Calu3 (cell line): ENCODE measurements around the gene LYSMD2. TPM values are rescaled to one million over a fixed set of nuclear protein-coding genes. Genes with fewer than 3 reads are reported as not detected.

ENCODE experiments used
- BruUV-seq: library from RNA; stranded (reverse); fragments of 400-500 nt; replicated peaks from 2 replicates; lab custom pipeline; 2021; lab: Mats Ljungman, UMichigan
- CTCF ChIA-PET: fragments of 300-600 bp; sonication (Branson Sonifier 250); formaldehyde crosslinking; loops from one replicate; lab custom pipeline; 2022; ENCODE audit warnings: antibody characterized with exemption; lab: Charles Lee
- DNase-seq: peaks from one replicate; pipeline ENCODE4 v3.0.0; 2022
- H3K27ac Mint-ChIP-seq: one replicate; pipeline ENCODE4 v1.8.0; 2022; ENCODE audit warnings: mixed read lengths; ENCODE audit not compliant: unreplicated experiment
- H3K27me3 Mint-ChIP-seq: one replicate; pipeline ENCODE4 v1.8.0; 2022; ENCODE audit warnings: mixed read lengths; ENCODE audit not compliant: unreplicated experiment
- H3K36me3 Mint-ChIP-seq: one replicate; pipeline ENCODE4 v1.8.0; 2022; ENCODE audit warnings: mild to moderate bottlenecking, moderate library complexity, mixed read lengths; ENCODE audit not compliant: insufficient read depth, unreplicated experiment
- H3K4me1 Mint-ChIP-seq: one replicate; pipeline ENCODE4 v1.8.0; 2022; ENCODE audit warnings: mild to moderate bottlenecking, low read depth, mixed read lengths; ENCODE audit not compliant: unreplicated experiment
- H3K4me3 Mint-ChIP-seq: one replicate; pipeline ENCODE4 v1.8.0; 2022; ENCODE audit warnings: mild to moderate bottlenecking, low read depth, moderate library complexity, mixed read lengths; ENCODE audit not compliant: unreplicated experiment
- H3K9me3 Mint-ChIP-seq: one replicate; pipeline ENCODE4 v1.8.0; 2022; ENCODE audit warnings: low read depth, mixed read lengths; ENCODE audit not compliant: unreplicated experiment
- intact Hi-C: fragments of 100-400 bp; cut with micrococcal nuclease; formaldehyde crosslinking; loops from one replicate; pipeline ENCODE4 v1.10.0; 2022; ENCODE audit not compliant: unreplicated experiment
- total RNA-seq: library from RNA; stranded (reverse); gene quantifications from 2 replicates; pipeline ENCODE4 v1.2.3, GENCODE V29; 2022
- TF ChIP-seq, protein P1 (sequence below): fragments of 200-600 bp; IDR thresholded peaks from one replicate; pipeline ENCODE4 v1.8.0; 2022; ENCODE audit warnings: antibody characterized with exemption; ENCODE audit not compliant: unreplicated experiment

Gene LYSMD2
- total RNA-seq, 1 experiment from 2014 or later, result 14.3 TPM

DNA sequence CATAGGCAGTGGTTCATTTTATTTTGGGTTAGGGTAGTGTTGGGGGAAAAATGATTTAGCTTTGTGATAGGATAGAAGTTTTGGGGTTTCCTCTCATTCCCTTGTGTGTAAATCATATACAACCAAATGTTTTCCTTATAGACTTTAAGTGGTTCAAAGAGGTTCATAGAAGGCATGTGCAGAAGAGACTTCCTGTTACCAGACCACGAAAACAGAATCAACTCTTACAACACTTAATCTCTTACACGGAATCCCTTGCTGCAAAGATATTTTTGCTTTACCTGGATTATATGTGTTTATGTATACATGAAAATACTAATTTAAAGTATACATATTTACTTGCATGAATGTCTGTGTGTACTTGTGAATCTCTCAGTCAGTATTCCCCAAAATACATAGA, 16.8 kb upstream of the LYSMD2 start:
- Mint-ChIP-seq H3K27ac (no peak overlapping the region), H3K9me3 (no peaks in the 10 kb centered on the region), H3K36me3 (no peaks in the 10 kb centered on the region), H3K4me1 (peaks cover 8% of the 10 kb centered on the region), H3K27me3 (peaks cover 91% of the 10 kb centered on the region), H3K4me3 (no peak overlapping the region)
- TF ChIP-seq, protein P1, sequence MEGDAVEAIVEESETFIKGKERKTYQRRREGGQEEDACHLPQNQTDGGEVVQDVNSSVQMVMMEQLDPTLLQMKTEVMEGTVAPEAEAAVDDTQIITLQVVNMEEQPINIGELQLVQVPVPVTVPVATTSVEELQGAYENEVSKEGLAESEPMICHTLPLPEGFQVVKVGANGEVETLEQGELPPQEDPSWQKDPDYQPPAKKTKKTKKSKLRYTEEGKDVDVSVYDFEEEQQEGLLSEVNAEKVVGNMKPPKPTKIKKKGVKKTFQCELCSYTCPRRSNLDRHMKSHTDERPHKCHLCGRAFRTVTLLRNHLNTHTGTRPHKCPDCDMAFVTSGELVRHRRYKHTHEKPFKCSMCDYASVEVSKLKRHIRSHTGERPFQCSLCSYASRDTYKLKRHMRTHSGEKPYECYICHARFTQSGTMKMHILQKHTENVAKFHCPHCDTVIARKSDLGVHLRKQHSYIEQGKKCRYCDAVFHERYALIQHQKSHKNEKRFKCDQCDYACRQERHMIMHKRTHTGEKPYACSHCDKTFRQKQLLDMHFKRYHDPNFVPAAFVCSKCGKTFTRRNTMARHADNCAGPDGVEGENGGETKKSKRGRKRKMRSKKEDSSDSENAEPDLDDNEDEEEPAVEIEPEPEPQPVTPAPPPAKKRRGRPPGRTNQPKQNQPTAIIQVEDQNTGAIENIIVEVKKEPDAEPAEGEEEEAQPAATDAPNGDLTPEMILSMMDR, result no peak
- intact Hi-C loops, result no loop called here
- CTCF ChIA-PET, result no interaction called here
- DNase-seq, result no peak
- no TSS peak for BruUV-seq

DNA sequence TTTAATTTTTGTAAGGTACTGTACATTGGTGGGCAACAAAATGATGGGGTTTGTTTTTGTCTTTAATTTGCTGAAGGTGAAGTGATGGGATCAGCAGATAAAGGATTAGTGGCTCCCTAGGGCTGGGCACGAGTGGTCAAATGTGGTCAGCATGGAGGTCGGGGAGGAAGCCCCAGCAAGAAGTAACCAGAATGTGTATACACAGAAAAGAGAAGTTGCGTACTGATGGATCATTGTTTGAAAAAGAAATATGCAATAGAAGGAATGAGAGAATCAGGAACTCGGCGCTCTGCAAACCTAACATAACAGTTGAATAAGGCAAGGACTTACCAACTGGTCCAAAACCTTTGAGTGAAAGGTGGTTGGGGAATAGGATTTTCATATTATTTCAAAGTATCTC, 15.4 kb upstream of the LYSMD2 start:
- TF ChIP-seq, protein P1, result no peak
- intact Hi-C loops, result no loop called here
- no peaks in the 10 kb centered on the region for H3K9me3 Mint-ChIP-seq
- no peak for DNase-seq
- H3K27ac Mint-ChIP-seq, result no peak overlapping the region
- no peaks in the 10 kb centered on the region for H3K36me3 Mint-ChIP-seq
- H3K4me3 Mint-ChIP-seq, result no peak overlapping the region
- H3K4me1 Mint-ChIP-seq, result peaks cover 8% of the 10 kb centered on the region
- BruUV-seq, result no TSS peak
- CTCF ChIA-PET, result no interaction called here
- H3K27me3 Mint-ChIP-seq, result peaks cover 87% of the 10 kb centered on the region

DNA sequence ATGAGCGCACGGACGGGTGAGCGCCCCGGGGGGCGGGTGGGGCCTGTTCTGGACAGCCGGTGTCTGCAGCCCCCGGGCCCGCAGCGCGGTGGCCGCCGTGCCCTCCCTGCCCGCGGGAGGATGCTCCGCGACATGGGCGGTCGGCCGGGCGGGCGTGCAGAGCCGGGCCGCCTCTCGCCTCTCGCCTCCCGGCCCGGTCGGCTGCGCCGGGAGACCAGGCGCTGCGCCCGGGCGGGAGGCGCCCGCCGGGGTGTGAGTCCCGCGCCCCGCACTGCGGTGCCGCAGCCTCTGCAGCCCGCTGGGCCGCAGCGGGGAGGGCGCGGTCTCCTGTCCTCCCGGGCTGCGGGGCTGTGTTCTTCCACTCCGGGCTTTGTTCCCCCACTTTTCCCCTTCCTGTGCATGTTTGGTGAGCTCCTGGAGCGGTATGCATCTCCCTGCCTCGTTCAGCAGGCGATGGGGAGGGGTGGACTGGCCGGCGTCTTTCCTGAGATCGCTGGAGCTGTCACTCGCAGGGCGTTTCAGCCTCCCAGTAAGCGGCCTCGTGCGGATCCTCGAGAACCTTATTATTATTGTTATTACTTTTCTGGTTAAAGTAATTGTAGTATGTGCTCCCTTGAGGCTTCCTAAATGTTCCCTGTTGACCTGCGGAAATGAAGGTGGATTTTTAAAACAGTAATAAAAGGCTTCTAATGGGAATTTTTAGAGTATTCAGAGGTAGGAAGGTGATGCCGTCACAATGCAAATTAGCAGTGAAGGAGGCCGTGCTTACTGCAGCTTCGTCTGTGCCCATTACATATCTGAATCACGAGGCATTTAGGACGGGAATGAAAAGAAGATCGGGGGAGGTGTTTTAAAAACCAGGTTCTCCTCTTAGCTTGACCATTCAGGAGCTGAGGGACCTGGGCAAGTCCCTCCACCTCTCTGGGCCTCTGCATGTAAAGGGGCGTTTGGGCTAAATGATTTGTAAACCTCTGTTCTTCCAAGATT, 14.5 kb upstream of the LYSMD2 start:
- DNase-seq, result peak; percentile 27
- intact Hi-C loops, result no loop called here
- H3K27me3 Mint-ChIP-seq, result peaks cover 93% of the 10 kb centered on the region
- H3K36me3 Mint-ChIP-seq, result no peaks in the 10 kb centered on the region
- no TSS peak for BruUV-seq
- H3K9me3 Mint-ChIP-seq, result no peaks in the 10 kb centered on the region
- TF ChIP-seq, protein P1, result no peak
- H3K4me3 Mint-ChIP-seq, result peak overlapping the region; percentile 63
- H3K4me1 Mint-ChIP-seq, result peaks cover 8% of the 10 kb centered on the region
- H3K27ac Mint-ChIP-seq, result no peak overlapping the region
- CTCF ChIA-PET, result no interaction called here

DNA sequence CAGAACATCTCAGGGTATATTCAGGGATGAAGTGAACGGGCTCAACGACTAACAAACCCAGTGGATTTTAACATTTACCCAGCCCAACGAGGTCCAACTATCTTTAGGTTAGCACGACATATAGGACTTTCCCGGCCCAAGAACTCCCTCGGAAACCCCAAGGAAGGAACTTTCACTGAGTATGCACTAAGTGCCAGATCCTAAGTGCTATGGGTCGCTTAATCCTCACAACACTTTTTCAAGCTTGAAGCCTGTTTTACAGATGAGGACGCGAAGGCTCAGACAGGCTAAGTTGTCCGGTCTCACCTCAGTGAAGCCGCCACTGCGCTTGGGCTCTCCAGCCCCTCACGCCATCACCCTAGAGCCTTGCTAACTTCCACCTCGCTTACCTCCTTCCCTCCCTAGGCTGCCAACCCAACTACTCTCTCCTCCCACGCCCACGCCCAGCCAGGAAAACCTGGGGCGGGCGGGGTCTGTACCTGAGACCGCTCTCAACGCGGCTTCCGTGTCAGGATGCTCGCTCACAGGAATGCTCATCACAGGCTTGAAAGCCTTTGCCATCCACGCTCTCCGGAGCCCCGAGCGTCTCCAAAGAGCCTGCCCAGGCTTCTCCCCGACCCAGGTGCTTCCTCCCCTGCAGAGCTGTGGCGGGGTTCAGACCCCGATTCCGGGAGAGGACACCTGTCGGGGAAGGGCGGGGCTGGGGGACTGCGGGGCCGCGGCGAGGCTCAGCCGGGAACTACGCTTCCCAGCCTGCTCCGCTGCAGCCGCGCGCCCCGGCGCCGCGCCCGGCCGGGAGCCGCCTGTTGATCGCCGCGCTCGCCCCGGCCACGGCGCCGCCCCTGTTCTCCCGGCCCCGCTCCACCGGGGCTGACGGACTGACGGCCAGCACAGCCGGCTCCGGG, 13.6 kb upstream of the LYSMD2 start, which contains the start of gene TMOD2:
Gene TMOD2 (plus strand): TSS at position 806 of the 905 bp plus-strand sequence. CDS start 14,845 bp downstream, outside the sequence.
- Mint-ChIP-seq H3K27ac (no peak within 1 kb of the TSS), H3K36me3 (no peaks in the 10 kb centered on the region), H3K27me3 (peaks cover 87% of the 10 kb centered on the region), H3K4me1 (peaks cover 8% of the 10 kb centered on the region), H3K4me3 (peak within 1 kb of the TSS; percentile 63), H3K9me3 (no peaks in the 10 kb centered on the region)
- intact Hi-C loops, result no loop called here
- peak; percentile 56 for DNase-seq
- TF ChIP-seq, protein P1, result no peak
- CTCF ChIA-PET, result no interaction called here
- no TSS peak for BruUV-seq
